ENCODE measurements around the gene NMRK1.

GRCh38 chr9:75054368-75055001, 33.5 kb downstream of the NMRK1 start:
- TF ChIP-seq CTCF (IDR thresholded peaks at IDR 0.05) (no peak), EZH2phosphoT487 (IDR thresholded peaks at IDR 0.05) (no peak)
